Measurements from ENCODE around the gene FARS2. TPM values are rescaled to one million over a fixed set of nuclear protein-coding genes. Genes with fewer than 3 reads are reported as not detected.

The FARS2 gene
- total and polyA plus RNA-seq, 9 of the 15 experiments (the other 6 are each of a cell fraction or from before 2014, with no cell fraction given) = 16.5 to 62.2 (median 27.0) TPM

DNA sequence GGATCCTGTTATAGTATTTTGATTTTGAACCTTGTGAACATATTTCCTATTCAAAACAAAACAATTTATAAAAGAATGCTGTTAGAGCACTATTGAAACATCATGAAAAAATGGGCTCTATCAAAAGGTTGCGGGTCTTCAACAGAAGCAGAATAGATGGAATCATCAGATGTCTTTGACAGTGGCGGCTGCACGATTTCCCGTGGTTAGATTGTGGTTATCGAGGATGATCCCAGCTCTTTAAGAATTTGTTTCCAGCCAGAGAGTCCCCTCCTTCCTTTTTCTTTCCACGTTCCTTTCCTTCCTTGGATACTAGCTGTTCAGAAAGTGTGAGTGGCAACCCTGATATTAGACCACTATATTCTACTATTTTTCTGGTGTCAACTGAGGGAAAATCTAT lies 163.4 kb downstream of the FARS2 start (continued):
- TF ChIP-seq, protein P1, sequence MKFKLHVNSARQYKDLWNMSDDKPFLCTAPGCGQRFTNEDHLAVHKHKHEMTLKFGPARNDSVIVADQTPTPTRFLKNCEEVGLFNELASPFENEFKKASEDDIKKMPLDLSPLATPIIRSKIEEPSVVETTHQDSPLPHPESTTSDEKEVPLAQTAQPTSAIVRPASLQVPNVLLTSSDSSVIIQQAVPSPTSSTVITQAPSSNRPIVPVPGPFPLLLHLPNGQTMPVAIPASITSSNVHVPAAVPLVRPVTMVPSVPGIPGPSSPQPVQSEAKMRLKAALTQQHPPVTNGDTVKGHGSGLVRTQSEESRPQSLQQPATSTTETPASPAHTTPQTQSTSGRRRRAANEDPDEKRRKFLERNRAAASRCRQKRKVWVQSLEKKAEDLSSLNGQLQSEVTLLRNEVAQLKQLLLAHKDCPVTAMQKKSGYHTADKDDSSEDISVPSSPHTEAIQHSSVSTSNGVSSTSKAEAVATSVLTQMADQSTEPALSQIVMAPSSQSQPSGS (CRISPR knock-in tag; IDR thresholded peaks at IDR 0.05) = no peak
- TF ChIP-seq GTF3C2 (IDR thresholded peaks at IDR 0.05; ENCODE audit: borderline replicate concordance, extremely low read depth, insufficient read length) (no peak), BRD4 (IDR thresholded peaks at IDR 0.05) (no peak), ZNF785 (CRISPR knock-in tag; IDR thresholded peaks at IDR 0.05) (no peak), ZNF764 (CRISPR knock-in tag; IDR thresholded peaks at IDR 0.05; ENCODE audit: low read depth) (no peak), ZNF511 (CRISPR knock-in tag; IDR thresholded peaks at IDR 0.05) (no peak), NR2C1 (IDR thresholded peaks at IDR 0.05) (no peak), NR2C1 (tag; IDR thresholded peaks at IDR 0.05) (no peak)
